ENCODE data around the gene TMBIM1.

- TF ChIP-seq CTCF (IDR thresholded peaks at IDR 0.05) (no peak), EP300 (IDR thresholded peaks at IDR 0.05) (no peak), POLR2AphosphoS5 (IDR thresholded peaks at IDR 0.05) (no peak), POLR2A (IDR thresholded peaks at IDR 0.05) (no peak)
These were observed 25.9 kb downstream of the TMBIM1 start for GRCh38 chr2:218266316-218266979.
